Measurements from ENCODE around the gene CLN5.

CLN5 gene

GRCh38 chr13:77040835-77041234, 49.0 kb downstream of the CLN5 start:
- no peak for TF ChIP-seq CTCF (IDR thresholded peaks at IDR 0.05; ENCODE audit: insufficient read depth, missing control alignments)
- FAIRE-seq (no peak), DNase-seq (ENCODE audit: insufficient read length, low spot score) (no peak)

DNA sequence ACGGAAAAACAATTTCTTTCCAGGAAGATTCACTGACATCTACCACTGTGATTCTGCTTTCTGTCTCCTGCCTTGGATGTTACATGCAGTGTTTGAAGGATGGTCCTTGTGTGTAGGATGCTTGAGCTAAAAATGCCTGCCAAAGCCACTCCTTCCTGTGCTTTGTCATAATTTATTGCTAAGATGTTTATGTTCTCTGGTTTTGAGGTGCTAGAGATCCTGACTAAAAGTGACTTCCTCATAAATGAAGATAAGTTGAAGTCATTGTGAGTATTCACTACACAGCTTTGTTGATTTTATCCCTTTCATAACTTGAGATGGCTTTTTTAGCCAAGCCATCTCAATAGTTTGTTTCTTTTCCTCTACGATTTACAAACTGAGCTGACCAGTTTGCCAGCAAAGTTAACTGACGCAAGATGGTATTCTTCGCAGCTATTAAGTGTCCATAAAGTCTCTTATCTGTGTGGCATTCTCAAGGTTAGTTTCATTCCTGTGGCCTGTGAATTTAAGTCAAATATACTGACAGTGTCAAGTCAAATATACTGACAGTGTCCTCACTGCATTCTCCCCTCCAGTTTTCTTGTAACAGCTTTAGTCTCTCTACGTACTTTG, 50.8 kb downstream of the CLN5 start:
- FAIRE-seq (no peak), DNase-seq (ENCODE audit: insufficient read length, low spot score) (no peak)
- no peak for TF ChIP-seq CTCF (IDR thresholded peaks at IDR 0.05; ENCODE audit: insufficient read depth, missing control alignments)

GRCh38 chr13:77047649-77048343, 55.9 kb downstream of the CLN5 start:
- no peak for TF ChIP-seq CTCF (IDR thresholded peaks at IDR 0.05; ENCODE audit: insufficient read depth, missing control alignments)
- DNase-seq (ENCODE audit: insufficient read length, low spot score) (no peak), FAIRE-seq (no peak)

GRCh38 chr13:77048681-77049080, 56.8 kb downstream of the CLN5 start:
- DNase-seq (ENCODE audit: insufficient read length, low spot score): no peak
- FAIRE-seq: no peak
- TF ChIP-seq CTCF (IDR thresholded peaks at IDR 0.05; ENCODE audit: insufficient read depth, missing control alignments): no peak

DNA sequence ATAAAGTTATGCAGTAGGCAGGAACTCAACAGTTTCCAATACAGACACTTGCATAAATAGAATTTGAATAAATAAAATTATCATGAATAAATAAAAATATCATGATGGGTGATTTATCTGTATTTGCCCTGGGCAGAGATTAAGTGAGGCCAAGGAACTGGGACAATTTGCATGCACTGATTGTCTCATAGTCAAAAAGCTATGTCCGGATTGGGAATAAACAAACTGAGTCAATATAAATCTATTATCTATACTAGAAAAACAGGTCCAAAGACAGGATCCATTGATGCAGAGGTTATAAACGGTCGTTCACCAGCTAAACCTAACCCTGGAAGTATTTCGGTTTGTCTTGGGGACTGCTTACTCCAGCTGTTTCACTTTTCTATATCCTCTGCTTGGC, 61.3 kb downstream of the CLN5 start:
- FAIRE-seq (no peak), DNase-seq (ENCODE audit: insufficient read length, low spot score) (no peak)
- no peak for TF ChIP-seq CTCF (IDR thresholded peaks at IDR 0.05; ENCODE audit: insufficient read depth, missing control alignments)

Measured in D721Med (cell line).